Embryonic facial prominence (tissue), 1 donor: Measurements from ENCODE around the gene ADAM23.

Experiments used
- DNase-seq: peaks from one replicate; pipeline ENCODE4 v3.0.0-alpha.2; 2016; ENCODE audit errors: extremely low spot score

Gene ADAM23

GRCh38 chr2:206565666-206566065 lies 122.3 kb downstream of the ADAM23 start:
- DNase-seq: no peak

DNA sequence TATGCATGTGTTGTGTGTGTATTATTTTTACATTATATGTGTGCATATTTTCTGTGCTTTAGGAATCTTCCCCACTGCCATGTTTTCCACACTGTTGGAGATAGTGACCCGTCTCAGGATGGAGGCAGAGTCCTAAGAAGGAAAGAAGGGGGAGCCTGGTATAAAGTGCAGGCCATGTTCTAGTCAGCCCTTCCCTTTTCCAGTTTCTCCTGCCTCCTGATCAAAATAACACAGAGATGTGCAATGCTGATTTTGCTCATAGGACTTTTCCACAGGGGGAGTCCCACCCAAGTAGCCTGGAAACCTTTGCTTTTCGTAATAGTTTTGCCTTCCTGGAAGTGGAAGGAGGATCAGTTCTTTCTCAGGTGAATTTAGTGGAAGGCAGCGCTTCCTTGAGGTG lies 126.1 kb downstream of the ADAM23 start:
- no peak for DNase-seq

- no peak for DNase-seq
These were observed 126.9 kb downstream of the ADAM23 start for GRCh38 chr2:206570199-206570598.

DNA sequence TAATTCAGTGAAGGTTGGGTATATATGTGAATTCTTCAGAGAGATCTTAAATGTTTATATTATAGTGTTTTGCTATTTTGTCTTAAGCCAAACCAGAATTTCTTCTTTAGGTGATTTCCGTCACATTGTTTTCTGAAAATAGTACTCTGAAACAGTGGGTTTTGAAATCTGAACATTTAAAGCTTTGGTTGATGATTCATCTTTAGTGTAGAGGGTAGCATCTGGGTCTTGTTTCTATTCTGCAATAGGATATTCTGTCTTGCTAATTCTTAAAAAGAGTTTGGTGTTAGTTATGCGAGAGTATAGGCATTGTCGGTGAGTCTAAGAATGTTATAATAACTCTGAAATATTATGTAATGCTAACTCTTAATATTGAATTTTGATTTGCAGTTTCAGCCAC lies 129.4 kb downstream of the ADAM23 start:
- DNase-seq: no peak

GRCh38 chr2:206573793-206574192 lies 130.5 kb downstream of the ADAM23 start:
- DNase-seq: no peak

- DNase-seq: no peak
These were observed 141.2 kb downstream of the ADAM23 start for GRCh38 chr2:206584323-206585116.

GRCh38 chr2:206585335-206585734 lies 142.0 kb downstream of the ADAM23 start:
- DNase-seq: no peak

DNA sequence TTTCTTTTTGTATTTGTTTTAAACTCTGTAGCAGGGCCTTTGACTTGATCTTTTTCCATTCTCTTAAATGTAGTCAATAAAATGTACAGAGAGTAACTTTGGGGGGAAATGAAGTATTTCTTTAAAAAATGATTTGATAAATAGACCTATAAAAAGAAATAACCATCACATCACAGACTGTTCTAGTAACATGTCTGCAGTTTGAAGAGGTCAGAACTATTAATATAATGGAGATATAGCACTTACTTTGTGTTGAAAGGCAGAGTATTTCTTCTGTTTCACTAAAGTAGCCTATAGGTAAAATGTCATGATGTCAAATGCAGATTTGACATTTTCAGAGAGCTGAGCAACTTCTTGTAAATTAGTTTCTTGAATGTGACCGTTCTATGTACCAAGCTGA lies 143.3 kb downstream of the ADAM23 start:
- no peak for DNase-seq

- no peak for DNase-seq
These were observed 154.4 kb downstream of the ADAM23 start for GRCh38 chr2:206597717-206598218.

GRCh38 chr2:206603243-206603642 lies 159.9 kb downstream of the ADAM23 start:
- DNase-seq: no peak

DNA sequence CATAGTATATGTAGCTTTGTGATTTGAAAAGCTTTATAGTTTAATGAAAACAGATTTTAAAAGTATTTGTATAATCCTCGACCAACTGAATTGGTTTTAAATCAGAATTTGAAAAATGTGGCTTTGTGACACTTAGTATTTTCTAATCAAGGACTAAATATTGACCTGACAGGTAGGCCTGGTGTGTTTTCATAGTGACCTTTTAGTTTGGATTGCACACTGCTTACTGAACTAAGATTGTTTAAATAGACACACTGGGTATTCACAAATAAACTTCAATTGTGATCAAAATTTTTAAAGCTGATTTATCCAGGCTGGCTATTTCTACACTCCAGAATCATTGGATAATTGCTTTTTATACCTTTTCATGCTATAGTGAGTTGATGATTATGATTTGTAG lies 167.1 kb downstream of the ADAM23 start:
- DNase-seq: no peak

GRCh38 chr2:206611191-206611590 lies 167.9 kb downstream of the ADAM23 start:
- DNase-seq: no peak

- no peak for DNase-seq
These were observed 168.4 kb downstream of the ADAM23 start for GRCh38 chr2:206611736-206612135.

DNA sequence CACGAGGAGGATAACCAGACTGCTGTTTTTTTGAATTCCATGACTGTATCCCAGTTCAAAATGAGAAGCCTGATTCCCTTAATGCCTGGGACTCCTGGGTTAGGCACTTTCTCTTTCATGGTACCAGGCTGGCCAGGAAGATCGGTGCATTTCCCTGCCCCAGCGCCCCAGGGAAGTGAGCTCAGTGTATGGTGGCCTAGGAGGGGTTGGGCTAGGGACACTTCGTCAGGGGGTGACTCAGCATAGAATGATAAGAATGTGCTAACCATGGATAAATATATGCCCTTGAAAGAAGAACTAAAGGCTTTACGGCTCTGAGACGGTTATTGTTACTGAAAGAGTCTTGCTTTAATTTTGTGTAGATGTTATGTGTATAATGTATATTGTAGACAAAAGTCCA lies 171.5 kb downstream of the ADAM23 start:
- DNase-seq: no peak

GRCh38 chr2:206615417-206616089 lies 172.2 kb downstream of the ADAM23 start:
- DNase-seq: no peak

DNA sequence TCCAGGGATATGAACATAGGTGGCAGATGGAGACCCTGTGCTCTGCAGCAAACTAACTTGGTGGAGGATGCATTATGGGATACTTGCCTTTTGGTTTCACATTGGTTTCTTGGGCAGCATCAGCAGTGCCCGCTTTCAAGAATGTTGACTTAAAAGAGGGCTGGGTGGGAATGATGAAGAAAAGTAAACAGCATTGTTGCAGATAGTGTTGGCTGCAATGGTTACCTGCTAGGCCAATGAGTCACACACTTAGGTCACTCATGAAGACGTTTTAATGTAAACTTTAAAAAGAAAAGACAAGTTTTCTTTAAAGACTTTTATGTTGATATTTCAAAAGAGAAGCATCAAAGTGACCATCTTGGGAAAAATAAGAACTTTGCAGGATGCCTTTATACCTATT lies 172.8 kb downstream of the ADAM23 start:
- DNase-seq: no peak

GRCh38 chr2:206619011-206619410 lies 175.7 kb downstream of the ADAM23 start:
- no peak for DNase-seq

GRCh38 chr2:206626108-206626507 lies 182.8 kb downstream of the ADAM23 start:
- DNase-seq: no peak

GRCh38 chr2:206627632-206628031 lies 184.3 kb downstream of the ADAM23 start:
- no peak for DNase-seq

DNA sequence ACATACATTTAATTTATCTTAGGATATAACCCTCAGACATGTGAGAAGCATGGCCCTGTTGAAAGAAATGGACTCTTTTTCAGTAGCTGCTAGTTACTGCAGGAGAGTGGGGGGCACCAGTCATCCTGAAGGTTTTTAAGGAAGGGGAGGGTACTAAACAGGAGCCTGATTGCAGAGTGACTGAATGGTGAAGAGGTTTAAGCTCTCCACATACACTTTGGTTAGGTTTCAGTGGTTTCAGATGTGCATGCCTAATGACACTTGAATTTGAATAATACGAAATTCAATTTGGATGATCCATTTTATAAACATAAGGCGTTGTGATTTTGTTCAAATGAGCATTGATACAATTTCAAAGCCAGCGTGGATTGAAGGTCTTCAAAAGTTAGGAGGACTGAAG lies 188.0 kb downstream of the ADAM23 start:
- no peak for DNase-seq

DNA sequence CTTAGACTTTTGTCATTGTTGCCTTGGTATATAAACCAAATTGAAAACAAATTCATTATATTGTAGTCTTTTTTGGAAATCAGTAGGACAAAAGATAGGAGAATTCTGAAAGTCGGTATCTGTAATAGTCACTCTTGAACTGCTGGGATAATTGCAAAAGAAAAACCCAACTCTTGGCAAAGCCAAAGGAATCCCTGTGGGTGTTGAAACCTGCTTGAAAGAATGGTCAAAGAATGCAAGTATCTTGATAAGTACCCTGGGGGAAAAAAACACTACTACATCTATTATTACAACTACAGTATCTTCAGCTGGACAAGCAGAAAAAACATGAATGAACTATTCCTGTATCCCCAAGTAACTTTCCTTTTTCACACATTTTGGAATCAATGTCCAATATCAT lies 191.7 kb downstream of the ADAM23 start:
- no peak for DNase-seq

GRCh38 chr2:206639636-206640035 lies 196.3 kb downstream of the ADAM23 start:
- DNase-seq: no peak

DNA sequence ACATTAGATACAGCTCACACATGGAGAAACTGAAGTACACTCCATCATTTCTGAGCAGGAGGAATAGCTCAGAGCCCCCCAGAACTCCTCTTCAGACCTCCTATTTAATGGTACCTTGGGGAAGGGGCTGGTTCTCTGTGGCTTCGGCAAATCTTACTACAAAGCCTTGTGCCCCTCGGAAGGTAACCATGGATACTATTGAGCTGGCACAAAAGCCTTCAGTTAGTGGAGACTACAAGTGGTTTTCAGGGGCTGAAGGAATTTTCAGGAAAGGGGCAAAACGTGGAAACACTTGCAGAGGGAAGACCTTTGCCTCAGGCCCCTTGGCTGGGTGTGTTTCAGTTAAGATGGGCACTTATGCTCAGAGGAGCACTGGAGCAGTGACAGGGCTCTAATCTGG lies 197.9 kb downstream of the ADAM23 start:
- no peak for DNase-seq
